Ishikawa (cell line): Measurements from ENCODE around the gene RBMS3.

Experiments
- CREB1 ChIP-seq: IDR thresholded peaks from 2 replicates; pipeline ENCODE4 v1.6.1; 2012; ENCODE audit warnings: low read depth
- EGR1 ChIP-seq: IDR thresholded peaks from 2 replicates; pipeline ENCODE4 v1.6.1; 2012
- FOXM1 ChIP-seq: IDR thresholded peaks from 2 replicates; pipeline ENCODE4 v1.6.1; 2012; ENCODE audit warnings: low read depth, borderline replicate concordance
- MAX ChIP-seq: IDR thresholded peaks from 2 replicates; pipeline ENCODE4 v1.6.1; 2012
- YY1 ChIP-seq: IDR thresholded peaks from 2 replicates; pipeline ENCODE4 v1.6.1; 2012; ENCODE audit warnings: low read depth
- TF ChIP-seq, protein P1 (sequence below): IDR thresholded peaks from 2 replicates; pipeline ENCODE4 v1.6.1; 2012; ENCODE audit warnings: low read depth, mild to moderate bottlenecking

GRCh38 chr3:29695643-29696198 lies 414.9 kb downstream of the RBMS3 start:
- TF ChIP-seq FOXM1 (no peak), YY1 (no peak), MAX (no peak), CREB1 (no peak), EGR1 (no peak)
- TF ChIP-seq, protein P1, sequence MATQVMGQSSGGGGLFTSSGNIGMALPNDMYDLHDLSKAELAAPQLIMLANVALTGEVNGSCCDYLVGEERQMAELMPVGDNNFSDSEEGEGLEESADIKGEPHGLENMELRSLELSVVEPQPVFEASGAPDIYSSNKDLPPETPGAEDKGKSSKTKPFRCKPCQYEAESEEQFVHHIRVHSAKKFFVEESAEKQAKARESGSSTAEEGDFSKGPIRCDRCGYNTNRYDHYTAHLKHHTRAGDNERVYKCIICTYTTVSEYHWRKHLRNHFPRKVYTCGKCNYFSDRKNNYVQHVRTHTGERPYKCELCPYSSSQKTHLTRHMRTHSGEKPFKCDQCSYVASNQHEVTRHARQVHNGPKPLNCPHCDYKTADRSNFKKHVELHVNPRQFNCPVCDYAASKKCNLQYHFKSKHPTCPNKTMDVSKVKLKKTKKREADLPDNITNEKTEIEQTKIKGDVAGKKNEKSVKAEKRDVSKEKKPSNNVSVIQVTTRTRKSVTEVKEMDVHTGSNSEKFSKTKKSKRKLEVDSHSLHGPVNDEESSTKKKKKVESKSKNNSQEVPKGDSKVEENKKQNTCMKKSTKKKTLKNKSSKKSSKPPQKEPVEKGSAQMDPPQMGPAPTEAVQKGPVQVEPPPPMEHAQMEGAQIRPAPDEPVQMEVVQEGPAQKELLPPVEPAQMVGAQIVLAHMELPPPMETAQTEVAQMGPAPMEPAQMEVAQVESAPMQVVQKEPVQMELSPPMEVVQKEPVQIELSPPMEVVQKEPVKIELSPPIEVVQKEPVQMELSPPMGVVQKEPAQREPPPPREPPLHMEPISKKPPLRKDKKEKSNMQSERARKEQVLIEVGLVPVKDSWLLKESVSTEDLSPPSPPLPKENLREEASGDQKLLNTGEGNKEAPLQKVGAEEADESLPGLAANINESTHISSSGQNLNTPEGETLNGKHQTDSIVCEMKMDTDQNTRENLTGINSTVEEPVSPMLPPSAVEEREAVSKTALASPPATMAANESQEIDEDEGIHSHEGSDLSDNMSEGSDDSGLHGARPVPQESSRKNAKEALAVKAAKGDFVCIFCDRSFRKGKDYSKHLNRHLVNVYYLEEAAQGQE = no peak
